SK-N-SH treated with all-trans-retinoic acid at 6 μM for 48 hours (cell line): ENCODE data around the gene FEN1.

Experiments
- ARNTL ChIP-seq: fragments of 450-650 bp; formaldehyde crosslinking; IDR thresholded peaks from 2 replicates; pipeline ENCODE4 v1.5.0; 2020; ENCODE audit warnings: low read depth, mild to moderate bottlenecking, moderate library complexity, borderline replicate concordance
- BACH2 ChIP-seq: fragments of 250-450 bp; sonication (Bioruptor Pico); IDR thresholded peaks from 2 replicates; pipeline ENCODE4 v1.9.0; 2021; ENCODE audit warnings: mild to moderate bottlenecking, borderline replicate concordance
- ESRRG ChIP-seq: fragments of 250-450 bp; sonication (Bioruptor Pico); IDR thresholded peaks from 2 replicates; pipeline ENCODE4 v1.6.1; 2021; ENCODE audit warnings: mild to moderate bottlenecking
- GLIS3 ChIP-seq: fragments of 250-450 bp; sonication (Bioruptor Pico); IDR thresholded peaks from 2 replicates; pipeline ENCODE4 v1.5.0; 2020; ENCODE audit warnings: mild to moderate bottlenecking, moderate library complexity
- ISL1 ChIP-seq: fragments of 250-450 bp; sonication (Bioruptor Pico); IDR thresholded peaks from 2 replicates; pipeline ENCODE4 v2.1.2; 2022; ENCODE audit warnings: mild to moderate bottlenecking, moderate library complexity
- SNAI2 ChIP-seq: fragments of 250-450 bp; sonication (Bioruptor Pico); IDR thresholded peaks from 2 replicates; pipeline ENCODE4 v1.5.0; 2020; ENCODE audit warnings: mild to moderate bottlenecking, moderate library complexity
- TCF4 ChIP-seq: fragments of 250-450 bp; sonication (Bioruptor Pico); IDR thresholded peaks from 2 replicates; pipeline ENCODE4 v1.8.0; 2021; ENCODE audit warnings: mild to moderate bottlenecking, moderate library complexity, borderline replicate concordance
- ZNF70 ChIP-seq: fragments of 450-650 bp; formaldehyde crosslinking; IDR thresholded peaks from 2 replicates; pipeline ENCODE4 v1.5.0; 2020; ENCODE audit warnings: mild to moderate bottlenecking, moderate library complexity
- ZNF8 ChIP-seq: fragments of 450-650 bp; formaldehyde crosslinking; IDR thresholded peaks from 2 replicates; pipeline ENCODE4 v1.5.0; 2020; ENCODE audit warnings: mild to moderate bottlenecking, moderate library complexity
- TF ChIP-seq, protein P1 (sequence below): fragments of 250-450 bp; sonication (Bioruptor Pico); IDR thresholded peaks from 2 replicates; pipeline ENCODE4 v1.8.0; 2020; ENCODE audit warnings: mild to moderate bottlenecking, moderate library complexity, borderline replicate concordance
- TF ChIP-seq, protein P2 (sequence below): fragments of 250-450 bp; sonication (Bioruptor Pico); IDR thresholded peaks from 2 replicates; pipeline ENCODE4 v1.5.1; 2021; ENCODE audit warnings: mild to moderate bottlenecking, moderate library complexity
- TF ChIP-seq, protein P3 (sequence below): fragments of 250-450 bp; sonication (Bioruptor Pico); IDR thresholded peaks from 2 replicates; pipeline ENCODE4 v1.5.1; 2020; ENCODE audit warnings: low read depth, mild to moderate bottlenecking, moderate library complexity
- TF ChIP-seq, protein P4 (sequence below): fragments of 250-450 bp; sonication (Bioruptor Pico); IDR thresholded peaks from 2 replicates; pipeline ENCODE4 v1.5.0; 2020; ENCODE audit warnings: mild to moderate bottlenecking, moderate library complexity

DNA sequence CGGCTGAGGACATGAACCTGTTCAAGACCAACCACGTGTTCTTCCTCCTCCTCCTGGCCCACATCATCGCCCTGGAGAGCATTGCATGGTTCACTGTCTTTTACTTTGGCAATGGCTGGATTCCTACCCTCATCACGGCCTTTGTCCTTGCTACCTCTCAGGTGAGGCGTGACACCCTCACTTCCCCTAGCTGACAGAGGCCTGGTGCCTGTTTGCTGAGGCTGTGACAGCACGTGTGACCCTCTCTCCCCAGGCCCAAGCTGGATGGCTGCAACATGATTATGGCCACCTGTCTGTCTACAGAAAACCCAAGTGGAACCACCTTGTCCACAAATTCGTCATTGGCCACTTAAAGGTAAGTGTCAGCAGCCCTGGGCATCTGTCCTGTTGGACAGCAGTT lies 47.7 kb downstream of the FEN1 start:
- TF ChIP-seq, protein P1, sequence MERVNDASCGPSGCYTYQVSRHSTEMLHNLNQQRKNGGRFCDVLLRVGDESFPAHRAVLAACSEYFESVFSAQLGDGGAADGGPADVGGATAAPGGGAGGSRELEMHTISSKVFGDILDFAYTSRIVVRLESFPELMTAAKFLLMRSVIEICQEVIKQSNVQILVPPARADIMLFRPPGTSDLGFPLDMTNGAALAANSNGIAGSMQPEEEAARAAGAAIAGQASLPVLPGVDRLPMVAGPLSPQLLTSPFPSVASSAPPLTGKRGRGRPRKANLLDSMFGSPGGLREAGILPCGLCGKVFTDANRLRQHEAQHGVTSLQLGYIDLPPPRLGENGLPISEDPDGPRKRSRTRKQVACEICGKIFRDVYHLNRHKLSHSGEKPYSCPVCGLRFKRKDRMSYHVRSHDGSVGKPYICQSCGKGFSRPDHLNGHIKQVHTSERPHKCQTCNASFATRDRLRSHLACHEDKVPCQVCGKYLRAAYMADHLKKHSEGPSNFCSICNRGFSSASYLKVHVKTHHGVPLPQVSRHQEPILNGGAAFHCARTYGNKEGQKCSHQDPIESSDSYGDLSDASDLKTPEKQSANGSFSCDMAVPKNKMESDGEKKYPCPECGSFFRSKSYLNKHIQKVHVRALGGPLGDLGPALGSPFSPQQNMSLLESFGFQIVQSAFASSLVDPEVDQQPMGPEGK, result no peak
- TF ChIP-seq ESRRG, result no peak
- TF ChIP-seq BACH2 (CRISPR knock-in tag), result no peak
- TF ChIP-seq TCF4 (CRISPR knock-in tag), result no peak
- TF ChIP-seq, protein P2, sequence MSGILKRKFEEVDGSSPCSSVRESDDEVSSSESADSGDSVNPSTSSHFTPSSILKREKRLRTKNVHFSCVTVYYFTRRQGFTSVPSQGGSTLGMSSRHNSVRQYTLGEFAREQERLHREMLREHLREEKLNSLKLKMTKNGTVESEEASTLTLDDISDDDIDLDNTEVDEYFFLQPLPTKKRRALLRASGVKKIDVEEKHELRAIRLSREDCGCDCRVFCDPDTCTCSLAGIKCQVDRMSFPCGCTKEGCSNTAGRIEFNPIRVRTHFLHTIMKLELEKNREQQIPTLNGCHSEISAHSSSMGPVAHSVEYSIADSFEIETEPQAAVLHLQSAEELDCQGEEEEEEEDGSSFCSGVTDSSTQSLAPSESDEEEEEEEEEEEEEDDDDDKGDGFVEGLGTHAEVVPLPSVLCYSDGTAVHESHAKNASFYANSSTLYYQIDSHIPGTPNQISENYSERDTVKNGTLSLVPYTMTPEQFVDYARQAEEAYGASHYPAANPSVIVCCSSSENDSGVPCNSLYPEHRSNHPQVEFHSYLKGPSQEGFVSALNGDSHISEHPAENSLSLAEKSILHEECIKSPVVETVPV, result no peak
- TF ChIP-seq ARNTL (CRISPR knock-in tag), result no peak
- TF ChIP-seq, protein P3, sequence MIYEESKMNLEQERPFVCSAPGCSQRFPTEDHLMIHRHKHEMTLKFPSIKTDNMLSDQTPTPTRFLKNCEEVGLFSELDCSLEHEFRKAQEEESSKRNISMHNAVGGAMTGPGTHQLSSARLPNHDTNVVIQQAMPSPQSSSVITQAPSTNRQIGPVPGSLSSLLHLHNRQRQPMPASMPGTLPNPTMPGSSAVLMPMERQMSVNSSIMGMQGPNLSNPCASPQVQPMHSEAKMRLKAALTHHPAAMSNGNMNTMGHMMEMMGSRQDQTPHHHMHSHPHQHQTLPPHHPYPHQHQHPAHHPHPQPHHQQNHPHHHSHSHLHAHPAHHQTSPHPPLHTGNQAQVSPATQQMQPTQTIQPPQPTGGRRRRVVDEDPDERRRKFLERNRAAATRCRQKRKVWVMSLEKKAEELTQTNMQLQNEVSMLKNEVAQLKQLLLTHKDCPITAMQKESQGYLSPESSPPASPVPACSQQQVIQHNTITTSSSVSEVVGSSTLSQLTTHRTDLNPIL (CRISPR knock-in tag), result no peak
- TF ChIP-seq, protein P4, sequence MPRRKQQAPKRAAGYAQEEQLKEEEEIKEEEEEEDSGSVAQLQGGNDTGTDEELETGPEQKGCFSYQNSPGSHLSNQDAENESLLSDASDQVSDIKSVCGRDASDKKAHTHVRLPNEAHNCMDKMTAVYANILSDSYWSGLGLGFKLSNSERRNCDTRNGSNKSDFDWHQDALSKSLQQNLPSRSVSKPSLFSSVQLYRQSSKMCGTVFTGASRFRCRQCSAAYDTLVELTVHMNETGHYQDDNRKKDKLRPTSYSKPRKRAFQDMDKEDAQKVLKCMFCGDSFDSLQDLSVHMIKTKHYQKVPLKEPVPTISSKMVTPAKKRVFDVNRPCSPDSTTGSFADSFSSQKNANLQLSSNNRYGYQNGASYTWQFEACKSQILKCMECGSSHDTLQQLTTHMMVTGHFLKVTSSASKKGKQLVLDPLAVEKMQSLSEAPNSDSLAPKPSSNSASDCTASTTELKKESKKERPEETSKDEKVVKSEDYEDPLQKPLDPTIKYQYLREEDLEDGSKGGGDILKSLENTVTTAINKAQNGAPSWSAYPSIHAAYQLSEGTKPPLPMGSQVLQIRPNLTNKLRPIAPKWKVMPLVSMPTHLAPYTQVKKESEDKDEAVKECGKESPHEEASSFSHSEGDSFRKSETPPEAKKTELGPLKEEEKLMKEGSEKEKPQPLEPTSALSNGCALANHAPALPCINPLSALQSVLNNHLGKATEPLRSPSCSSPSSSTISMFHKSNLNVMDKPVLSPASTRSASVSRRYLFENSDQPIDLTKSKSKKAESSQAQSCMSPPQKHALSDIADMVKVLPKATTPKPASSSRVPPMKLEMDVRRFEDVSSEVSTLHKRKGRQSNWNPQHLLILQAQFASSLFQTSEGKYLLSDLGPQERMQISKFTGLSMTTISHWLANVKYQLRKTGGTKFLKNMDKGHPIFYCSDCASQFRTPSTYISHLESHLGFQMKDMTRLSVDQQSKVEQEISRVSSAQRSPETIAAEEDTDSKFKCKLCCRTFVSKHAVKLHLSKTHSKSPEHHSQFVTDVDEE, result no peak
- no peak for TF ChIP-seq ISL1 (CRISPR knock-in tag)
- no peak for TF ChIP-seq ZNF70 (CRISPR knock-in tag)
- TF ChIP-seq ZNF8, result no peak
- no peak for TF ChIP-seq SNAI2 (CRISPR knock-in tag)
- no peak for TF ChIP-seq GLIS3
